ENCODE data around the gene SAMD3. TPM values are rescaled to one million over a fixed set of nuclear protein-coding genes. Genes with fewer than 3 reads are reported as not detected.

SAMD3 gene
- total and polyA plus RNA-seq, 2 experiments from 2014 or later = 3.8 to 4.9 TPM

- Histone ChIP-seq H2AFZ (no peak overlapping the region), H3K79me2 (replicated peaks; ENCODE audit: insufficient read depth) (no peaks in the 10 kb centered on the region), H3K4me1 (ENCODE audit: insufficient read depth) (peaks cover 17% of the 10 kb centered on the region; the same call in 1 of the 2 replicates), H3K4me3 (no peak overlapping the region), H3K27ac (ENCODE audit: low read depth) (no peak overlapping the region), H4K20me1 (replicated peaks; ENCODE audit: insufficient read depth) (no peaks in the 10 kb centered on the region), H3K9me2 (ENCODE audit: insufficient read depth) (no peaks in the 10 kb centered on the region; the same call in 1 of the 2 replicates), H3K36me3 (ENCODE audit: insufficient read depth) (no peaks in the 10 kb centered on the region), H3K4me2 (no peak overlapping the region), H3F3A (replicated peaks; ENCODE audit: low read depth) (no peaks in the 10 kb centered on the region), H3K27me3 (ENCODE audit: insufficient read depth) (no peaks in the 10 kb centered on the region)
- DNase-seq (ENCODE audit: low spot score) (no peak), ATAC-seq (no peak)
- Mint-ChIP-seq H3K4me3 (no peak overlapping the region), H3K4me1 (peaks cover 12% of the 10 kb centered on the region), H3K36me3 (ENCODE audit: low read depth) (peaks cover 33% of the 10 kb centered on the region), H3K9me3 (peaks cover 25% of the 10 kb centered on the region), H3K27ac (no peak overlapping the region), H3K27me3 (ENCODE audit: insufficient read depth, low read depth, poor library complexity) (peaks cover 1% of the 10 kb centered on the region)
- no peak for TF ChIP-seq REST (IDR thresholded peaks at IDR 0.05; ENCODE audit: unreplicated experiment)
- no peak for TF ChIP-seq STAT1 (IDR thresholded peaks at IDR 0.05; ENCODE audit: unreplicated experiment)
- no peak for TF ChIP-seq EZH2phosphoT487 (IDR thresholded peaks at IDR 0.05; ENCODE audit: unreplicated experiment)
- no peak for TF ChIP-seq ETS1 (IDR thresholded peaks at IDR 0.05)
These were observed 10.4 kb downstream of the SAMD3 start for GRCh38 chr6:130212215-130212874.

GRCh38 chr6:130211691-130212090 is 11.1 kb downstream of the SAMD3 start:
- Histone ChIP-seq H3K36me3 (ENCODE audit: insufficient read depth) (no peaks in the 10 kb centered on the region), H2AFZ (no peak overlapping the region), H3K27me3 (ENCODE audit: insufficient read depth) (no peaks in the 10 kb centered on the region), H3K4me1 (ENCODE audit: insufficient read depth) (peaks cover 17% of the 10 kb centered on the region; the same call in 1 of the 2 replicates), H3K4me2 (no peak overlapping the region), H3K4me3 (no peak overlapping the region), H3F3A (replicated peaks; ENCODE audit: low read depth) (no peaks in the 10 kb centered on the region), H4K20me1 (replicated peaks; ENCODE audit: insufficient read depth) (no peaks in the 10 kb centered on the region), H3K79me2 (replicated peaks; ENCODE audit: insufficient read depth) (no peaks in the 10 kb centered on the region), H3K27ac (ENCODE audit: low read depth) (no peak overlapping the region), H3K9me2 (ENCODE audit: insufficient read depth) (no peaks in the 10 kb centered on the region; the same call in 1 of the 2 replicates)
- H3K27me3 Mint-ChIP-seq (ENCODE audit: insufficient read depth, low read depth, poor library complexity) = peaks cover 1% of the 10 kb centered on the region
- H3K4me1 Mint-ChIP-seq = peaks cover 12% of the 10 kb centered on the region
- peaks cover 25% of the 10 kb centered on the region for H3K9me3 Mint-ChIP-seq
- DNase-seq (ENCODE audit: low spot score) (no peak), ATAC-seq (no peak)
- H3K36me3 Mint-ChIP-seq (ENCODE audit: low read depth) = peaks cover 37% of the 10 kb centered on the region
- no peak overlapping the region for H3K4me3 Mint-ChIP-seq
- no peak overlapping the region for H3K27ac Mint-ChIP-seq
- TF ChIP-seq ZNF114 (CRISPR knock-in tag; IDR thresholded peaks at IDR 0.05) (no peak), ZNF331 (CRISPR knock-in tag; IDR thresholded peaks at IDR 0.05; ENCODE audit: low read depth) (no peak), POLR2AphosphoS5 (IDR thresholded peaks at IDR 0.05; ENCODE audit: low read depth) (no peak), ZNF462 (CRISPR knock-in tag; IDR thresholded peaks at IDR 0.05) (no peak)
